ENCODE measurements around the gene IFNL3.

Gene IFNL3

GRCh38 chr19:39202998-39203355 is 41.8 kb downstream of the IFNL3 start:
- TF ChIP-seq CTCF (IDR thresholded peaks at IDR 0.05; ENCODE audit: low read depth, low read length) (no peak), MAX (IDR thresholded peaks at IDR 0.05; ENCODE audit: low read depth, low read length) (no peak), MYC (IDR thresholded peaks at IDR 0.05; ENCODE audit: low read depth, low read length) (no peak), POLR2A (IDR thresholded peaks at IDR 0.05; ENCODE audit: extremely low read depth, insufficient read length) (no peak)
- no peak overlapping the region for H3K4me3 ChIP-seq (ENCODE audit: low read depth, low read length)
- no peak for DNase-seq (ENCODE audit: low read depth)

- no peak for DNase-seq (ENCODE audit: low read depth)
Measured at GRCh38 chr19:39200803-39201115, 44.0 kb downstream of the IFNL3 start.

GRCh38 chr19:39200066-39200802 is 44.6 kb downstream of the IFNL3 start:
- no peak overlapping the region for H3K4me3 ChIP-seq (ENCODE audit: low read depth, low read length)
- no peak for DNase-seq (ENCODE audit: low read depth)
- TF ChIP-seq POLR2A (IDR thresholded peaks at IDR 0.05; ENCODE audit: extremely low read depth, insufficient read length) (no peak), CTCF (IDR thresholded peaks at IDR 0.05; ENCODE audit: low read depth, low read length) (no peak), MYC (IDR thresholded peaks at IDR 0.05; ENCODE audit: low read depth, low read length) (no peak), MAX (IDR thresholded peaks at IDR 0.05; ENCODE audit: low read depth, low read length) (no peak)

More at GRCh38 chr19:39200803-39201115, 44.0 kb downstream of the IFNL3 start:
- TF ChIP-seq MYC (IDR thresholded peaks at IDR 0.05; ENCODE audit: low read depth, low read length) (no peak), MAX (IDR thresholded peaks at IDR 0.05; ENCODE audit: low read depth, low read length) (no peak)
- no peak overlapping the region for H3K4me3 ChIP-seq (ENCODE audit: low read depth, low read length)

GRCh38 chr19:39199025-39199424 is 45.8 kb downstream of the IFNL3 start:
- TF ChIP-seq POLR2A (IDR thresholded peaks at IDR 0.05; ENCODE audit: extremely low read depth, insufficient read length) (no peak), MYC (IDR thresholded peaks at IDR 0.05; ENCODE audit: low read depth, low read length) (no peak), MAX (IDR thresholded peaks at IDR 0.05; ENCODE audit: low read depth, low read length) (no peak), CTCF (IDR thresholded peaks at IDR 0.05; ENCODE audit: low read depth, low read length) (no peak)
- DNase-seq (ENCODE audit: low read depth) = no peak
- H3K4me3 ChIP-seq (ENCODE audit: low read depth, low read length) = no peak overlapping the region

- TF ChIP-seq CTCF (IDR thresholded peaks at IDR 0.05; ENCODE audit: low read depth, low read length) (no peak), MYC (IDR thresholded peaks at IDR 0.05; ENCODE audit: low read depth, low read length) (no peak), MAX (IDR thresholded peaks at IDR 0.05; ENCODE audit: low read depth, low read length) (no peak), POLR2A (IDR thresholded peaks at IDR 0.05; ENCODE audit: extremely low read depth, insufficient read length) (no peak)
- H3K4me3 ChIP-seq (ENCODE audit: low read depth, low read length) = no peak overlapping the region
- no peak for DNase-seq (ENCODE audit: low read depth)
Measured at GRCh38 chr19:39197808-39198207, 47.0 kb downstream of the IFNL3 start.

- H3K4me3 ChIP-seq (ENCODE audit: low read depth, low read length) = no peak within 1 kb of the TSS
- DNase-seq (ENCODE audit: low read depth) = no peak
- TF ChIP-seq MYC (IDR thresholded peaks at IDR 0.05; ENCODE audit: low read depth, low read length) = no peak
- no peak for TF ChIP-seq CTCF (IDR thresholded peaks at IDR 0.05; ENCODE audit: low read depth, low read length)
- TF ChIP-seq POLR2A (IDR thresholded peaks at IDR 0.05; ENCODE audit: extremely low read depth, insufficient read length) = no peak
- TF ChIP-seq MAX (IDR thresholded peaks at IDR 0.05; ENCODE audit: low read depth, low read length) = no peak
Measured at GRCh38 chr19:39196860-39197562, 47.8 kb downstream of the IFNL3 start, which contains the start of gene NCCRP1. NCCRP1 (plus strand) TSS chr19:39196964; CDS start chr19:39196983, 19 bp downstream.

All from NB4 (cell line).